Hepatocyte (in vitro differentiated cells): ENCODE measurements around the gene YRDC. TPM values are rescaled to one million over a fixed set of nuclear protein-coding genes. Genes with fewer than 3 reads are reported as not detected.
A peak's percentile ranks its signal among the peaks of the same experiment; 100 is the strongest.

Experiments used
- DNase-seq: peaks from one replicate; pipeline ENCODE4 v3.0.0-alpha.2; 2016; ENCODE audit warnings: low spot score
- H2AFZ ChIP-seq: fragments of 200-600 bp; sonication (generic); 2 replicates; pipeline ENCODE4 v1.6.0; 2016; ENCODE audit warnings: antibody characterized with exemption, mild to moderate bottlenecking
- H3K27ac ChIP-seq: fragments of 200-600 bp; sonication (generic); 2 replicates; pipeline ENCODE4 v1.5.1; 2016; ENCODE audit warnings: mild to moderate bottlenecking
- H3K27me3 ChIP-seq: fragments of 200-600 bp; sonication (generic); 2 replicates; pipeline ENCODE4 v1.6.1; 2016
- H3K36me3 ChIP-seq: fragments of 200-600 bp; sonication (generic); replicated peaks from 2 replicates; pipeline ENCODE4 v1.5.1; 2016; ENCODE audit warnings: low read depth; ENCODE audit not compliant: insufficient read depth
- H3K4me1 ChIP-seq: fragments of 200-600 bp; sonication (generic); 2 replicates; pipeline ENCODE4 v1.5.1; 2016; ENCODE audit warnings: mild to moderate bottlenecking, moderate library complexity; ENCODE audit not compliant: insufficient read depth
- H3K4me2 ChIP-seq: fragments of 200-600 bp; sonication (generic); 2 replicates; pipeline ENCODE4 v1.6.0; 2016
- H3K4me3 ChIP-seq: fragments of 200-600 bp; sonication (generic); 2 replicates; pipeline ENCODE4 v1.5.1; 2016; ENCODE audit warnings: mild to moderate bottlenecking
- H3K79me2 ChIP-seq: fragments of 200-600 bp; sonication (generic); 2 replicates; pipeline ENCODE4 v1.6.0; 2017; ENCODE audit warnings: mild to moderate bottlenecking
- H3K9me2 ChIP-seq: fragments of 200-600 bp; sonication (generic); replicated peaks from 2 replicates; pipeline ENCODE4 v1.6.0; 2017; ENCODE audit warnings: mild to moderate bottlenecking; ENCODE audit not compliant: insufficient read depth
- H3K9me3 ChIP-seq: fragments of 200-600 bp; sonication (generic); 2 replicates; pipeline ENCODE4 v1.5.1; 2016; ENCODE audit warnings: low read depth, mild to moderate bottlenecking
- H4K20me1 ChIP-seq: fragments of 200-600 bp; sonication (generic); 2 replicates; pipeline ENCODE4 v1.6.0; 2016; ENCODE audit warnings: mild to moderate bottlenecking; ENCODE audit not compliant: insufficient read depth, poor library complexity, severe bottlenecking
- CTCF ChIP-seq: fragments of 200-600 bp; sonication (generic); IDR thresholded peaks from 2 replicates; pipeline ENCODE4 v1.5.1; 2016; ENCODE audit warnings: antibody characterized with exemption, mild to moderate bottlenecking; ENCODE audit not compliant: poor library complexity
- EZH2 ChIP-seq: fragments of 200-600 bp; sonication (generic); IDR thresholded peaks from 2 replicates; pipeline ENCODE4 v1.6.1; 2016; ENCODE audit warnings: antibody characterized with exemption, mild to moderate bottlenecking, borderline replicate concordance
- EZH2phosphoT487 ChIP-seq: fragments of 200-600 bp; sonication (generic); IDR thresholded peaks from one replicate; pipeline ENCODE4 v1.6.1; 2018; ENCODE audit warnings: antibody characterized with exemption, mild to moderate bottlenecking, low read depth, moderate library complexity; ENCODE audit not compliant: unreplicated experiment, severe bottlenecking
- WGBS: methylation state at CpG from one replicate; pipeline ENCODE4 v1.1.6; 2016; ENCODE audit warnings: low lambda C conversion rate; ENCODE audit errors: missing lambda C conversion rate; 5-methylcytosine and 5-hydroxymethylcytosine counted together
- polyA plus RNA-seq: library from polyadenylated mRNA; unstranded; fragments of >200 nt; fragmentation: Nextera tagmentation; extraction: Ambion mirVana; gene quantifications from 2 replicates; pipeline ENCODE4 v1.2.1, GENCODE V29; 2016
- total RNA-seq: library from RNA; depleted of rRNA; stranded (reverse); fragments of >200 nt; gene quantifications from 2 replicates; pipeline ENCODE4 v1.2.3, GENCODE V29; 2014

The YRDC gene
- total and polyA plus RNA-seq, 2 experiments from 2014 or later: 26.5 to 37.4 TPM

DNA sequence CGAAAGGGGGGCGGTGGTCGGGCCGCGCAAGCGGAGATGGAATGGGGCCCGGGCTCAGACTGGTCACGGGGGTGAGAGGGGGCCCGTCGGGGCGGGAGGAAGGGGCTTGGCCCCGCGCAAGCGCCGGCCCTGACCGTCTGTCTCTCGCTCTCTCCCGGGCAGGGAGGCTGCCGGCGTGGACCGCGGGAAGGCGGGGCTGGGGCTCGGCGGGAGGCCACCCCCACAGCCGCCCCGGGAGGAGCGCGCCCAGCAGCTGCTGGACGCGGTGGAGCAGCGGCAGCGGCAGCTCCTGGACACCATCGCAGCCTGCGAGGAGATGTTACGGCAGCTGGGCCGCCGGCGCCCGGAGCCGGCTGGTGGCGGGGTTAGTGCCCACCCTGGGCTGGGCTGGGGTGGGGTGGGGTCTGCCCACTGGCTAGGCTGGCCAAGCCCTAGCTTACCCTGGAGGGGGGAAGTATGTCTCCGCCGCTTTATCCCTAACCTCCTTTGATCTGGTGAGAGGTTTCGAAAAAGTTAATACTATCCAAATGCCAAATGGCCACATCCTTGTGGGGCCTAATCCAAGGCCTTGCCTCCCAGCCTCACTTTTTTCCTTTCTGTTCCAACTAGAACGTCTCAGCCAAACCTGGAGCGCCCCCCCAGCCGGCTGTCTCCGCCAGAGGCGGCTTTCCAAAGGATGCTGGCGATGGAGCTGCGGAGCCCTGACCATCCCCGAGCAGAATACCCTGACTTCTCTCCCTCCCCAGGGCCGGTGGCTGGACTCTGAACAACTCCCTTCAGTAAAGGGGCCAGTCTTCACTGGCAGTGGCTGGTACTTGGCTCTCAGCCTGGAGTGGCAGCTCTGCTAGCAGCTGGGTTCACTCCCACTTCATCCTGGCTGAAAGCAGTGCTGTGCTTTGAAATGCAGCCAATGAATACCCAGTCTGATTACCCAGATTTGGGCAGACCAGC lies 636 bp upstream of the YRDC start:
- Histone ChIP-seq H3K27me3 (no peaks in the 10 kb centered on the region), H3K4me2 (peak overlapping the region; percentile 97), H3K36me3 (no peaks in the 10 kb centered on the region), H3K9me2 (no peaks in the 10 kb centered on the region), H3K4me3 (peak overlapping the region; percentile 54), H3K4me1 (peaks cover 15% of the 10 kb centered on the region), H3K27ac (peak overlapping the region; percentile 96), H2AFZ (peak overlapping the region; percentile 41), H4K20me1 (peaks cover 17% of the 10 kb centered on the region), H3K79me2 (peaks cover 32% of the 10 kb centered on the region), H3K9me3 (no peaks in the 10 kb centered on the region)
- TF ChIP-seq CTCF (no peak), EZH2 (no peak), EZH2phosphoT487 (no peak)
- WGBS: 3% methylated on average over 16 of the region's 54 CpGs
- DNase-seq: peak; percentile 90

GRCh38 chr1:37807220-37807554 lies 821 bp downstream of the YRDC start:
- Histone ChIP-seq H3K27me3 (no peaks in the 10 kb centered on the region), H3K79me2 (peaks cover 32% of the 10 kb centered on the region), H4K20me1 (peaks cover 17% of the 10 kb centered on the region)

DNA sequence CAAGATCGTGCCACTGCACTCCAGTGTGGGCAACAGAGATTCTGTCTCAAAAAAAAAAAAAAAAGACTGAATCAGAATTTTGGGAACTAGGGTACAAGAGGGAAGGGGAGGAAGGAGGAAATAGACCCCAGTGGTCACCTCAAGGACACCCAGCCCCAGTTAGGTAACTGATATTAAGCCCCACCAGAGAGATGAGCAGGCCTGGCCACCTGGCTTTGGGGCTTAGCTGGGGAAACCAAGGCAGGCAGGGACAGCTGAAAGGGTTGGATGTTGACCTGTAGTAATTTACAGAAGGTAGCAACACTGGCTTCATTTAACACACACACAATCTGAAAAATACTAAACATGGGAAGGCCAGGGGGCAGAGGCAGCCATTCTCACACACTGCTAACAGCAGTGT lies 5.6 kb downstream of the YRDC start:
- Histone ChIP-seq H3K27ac (no peak overlapping the region), H3K27me3 (no peaks in the 10 kb centered on the region), H3K4me3 (no peak overlapping the region), H3K9me2 (no peaks in the 10 kb centered on the region), H3K9me3 (no peaks in the 10 kb centered on the region), H3K79me2 (peaks cover 16% of the 10 kb centered on the region), H4K20me1 (peaks cover 17% of the 10 kb centered on the region), H3K36me3 (no peaks in the 10 kb centered on the region), H3K4me1 (peaks cover 7% of the 10 kb centered on the region), H2AFZ (no peak overlapping the region), H3K4me2 (no peak overlapping the region)
- TF ChIP-seq EZH2phosphoT487: no peak
- TF ChIP-seq CTCF: no peak
- no peak for TF ChIP-seq EZH2
- 100% methylated on average over 1 of the region's 1 CpG for WGBS
- DNase-seq: no peak

More at GRCh38 chr1:37807220-37807554, 821 bp downstream of the YRDC start:
- Histone ChIP-seq H3K9me3 (no peaks in the 10 kb centered on the region), H3K36me3 (no peaks in the 10 kb centered on the region), H3K4me1 (peaks cover 15% of the 10 kb centered on the region), H3K4me2 (peak overlapping the region; percentile 86), H3K9me2 (no peaks in the 10 kb centered on the region), H2AFZ (no peak overlapping the region), H3K4me3 (peak overlapping the region; percentile 54), H3K27ac (peak overlapping the region; percentile 96)
- no peak for TF ChIP-seq EZH2
- TF ChIP-seq EZH2phosphoT487: no peak
- no peak for TF ChIP-seq CTCF
- peak; percentile 20 for DNase-seq
- WGBS: 19% methylated on average over 9 of the region's 9 CpGs
